ENCODE results near the gene SUMO2. TPM values are rescaled to one million over a fixed set of nuclear protein-coding genes. Genes with fewer than 3 reads are reported as not detected.

Gene SUMO2
- total RNA-seq, 1 donor from 2014 or later, result 449 TPM

GRCh38 chr17:75118307-75118706, 64.5 kb downstream of the SUMO2 start:
- Mint-ChIP-seq H3K9me3 (ENCODE audit: unreplicated experiment) (no peaks in the 10 kb centered on the region), H3K4me1 (ENCODE audit: low read depth, unreplicated experiment) (peaks cover 2% of the 10 kb centered on the region), H3K27me3 (ENCODE audit: low read depth, unreplicated experiment) (no peaks in the 10 kb centered on the region), H3K36me3 (ENCODE audit: low read depth, unreplicated experiment) (peaks cover 4% of the 10 kb centered on the region), H3K4me3 (ENCODE audit: unreplicated experiment) (no peak overlapping the region), H3K27ac (ENCODE audit: unreplicated experiment) (no peak overlapping the region)
- Histone ChIP-seq H3K4me1 (ENCODE audit: insufficient read depth, low read length) (peaks cover 9% of the 10 kb centered on the region), H3K79me2 (ENCODE audit: insufficient read depth, low read length) (no peaks in the 10 kb centered on the region), H2AFZ (ENCODE audit: low read depth, low read length) (no peak overlapping the region), H3K27me3 (ENCODE audit: insufficient read depth, low read length) (no peaks in the 10 kb centered on the region), H3K36me3 (ENCODE audit: insufficient read depth, low read length) (no peaks in the 10 kb centered on the region), H3K9ac (ENCODE audit: low read length) (no peak overlapping the region), H3K4me2 (ENCODE audit: low read length) (no peak overlapping the region), H3K27ac (ENCODE audit: low read depth, low read length) (no peak overlapping the region), H3K4me3 (ENCODE audit: insufficient read depth, low read depth, low read length) (no peak overlapping the region), H3K9me3 (ENCODE audit: insufficient read depth, low read depth, low read length) (no peaks in the 10 kb centered on the region), H4K20me1 (ENCODE audit: insufficient read depth, low read length) (peaks cover 6% of the 10 kb centered on the region)
- FAIRE-seq (no peak), DNase-seq (ENCODE audit: low read depth) (no peak)
- no peak for TF ChIP-seq EZH2 (IDR thresholded peaks at IDR 0.05; ENCODE audit: insufficient read depth, low read length)
- TF ChIP-seq, protein P1, sequence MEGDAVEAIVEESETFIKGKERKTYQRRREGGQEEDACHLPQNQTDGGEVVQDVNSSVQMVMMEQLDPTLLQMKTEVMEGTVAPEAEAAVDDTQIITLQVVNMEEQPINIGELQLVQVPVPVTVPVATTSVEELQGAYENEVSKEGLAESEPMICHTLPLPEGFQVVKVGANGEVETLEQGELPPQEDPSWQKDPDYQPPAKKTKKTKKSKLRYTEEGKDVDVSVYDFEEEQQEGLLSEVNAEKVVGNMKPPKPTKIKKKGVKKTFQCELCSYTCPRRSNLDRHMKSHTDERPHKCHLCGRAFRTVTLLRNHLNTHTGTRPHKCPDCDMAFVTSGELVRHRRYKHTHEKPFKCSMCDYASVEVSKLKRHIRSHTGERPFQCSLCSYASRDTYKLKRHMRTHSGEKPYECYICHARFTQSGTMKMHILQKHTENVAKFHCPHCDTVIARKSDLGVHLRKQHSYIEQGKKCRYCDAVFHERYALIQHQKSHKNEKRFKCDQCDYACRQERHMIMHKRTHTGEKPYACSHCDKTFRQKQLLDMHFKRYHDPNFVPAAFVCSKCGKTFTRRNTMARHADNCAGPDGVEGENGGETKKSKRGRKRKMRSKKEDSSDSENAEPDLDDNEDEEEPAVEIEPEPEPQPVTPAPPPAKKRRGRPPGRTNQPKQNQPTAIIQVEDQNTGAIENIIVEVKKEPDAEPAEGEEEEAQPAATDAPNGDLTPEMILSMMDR (IDR thresholded peaks at IDR 0.05; ENCODE audit: insufficient read depth, low read depth, low read length), result no peak

DNA sequence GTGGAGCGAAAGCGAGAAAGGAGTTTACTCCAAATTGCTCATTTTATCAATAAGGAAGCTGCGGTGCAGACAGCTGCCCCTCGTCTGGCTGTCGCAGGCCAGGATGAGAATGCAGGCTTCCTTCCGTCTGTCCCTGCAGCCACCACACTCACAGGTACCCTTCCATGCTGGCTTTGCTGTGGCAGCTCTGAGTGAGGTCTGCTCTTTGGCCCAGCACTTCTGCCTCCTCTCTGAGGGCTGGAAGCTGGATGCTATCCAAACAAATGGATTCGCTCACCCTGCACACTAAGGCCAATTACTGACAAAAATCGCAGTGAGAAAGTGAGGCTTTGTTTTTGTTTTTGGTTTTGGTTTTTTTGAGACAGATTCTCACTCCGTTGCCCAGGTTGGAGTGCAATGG, 66.0 kb downstream of the SUMO2 start:
- Histone ChIP-seq H3K9ac (ENCODE audit: low read length) (no peak overlapping the region), H3K4me3 (ENCODE audit: insufficient read depth, low read depth, low read length) (no peak overlapping the region), H3K4me2 (ENCODE audit: low read length) (no peak overlapping the region), H3K27ac (ENCODE audit: low read depth, low read length) (no peak overlapping the region), H2AFZ (ENCODE audit: low read depth, low read length) (no peak overlapping the region), H3K4me1 (ENCODE audit: insufficient read depth, low read length) (peaks cover 9% of the 10 kb centered on the region), H3K79me2 (ENCODE audit: insufficient read depth, low read length) (no peaks in the 10 kb centered on the region), H3K36me3 (ENCODE audit: insufficient read depth, low read length) (no peaks in the 10 kb centered on the region), H3K9me3 (ENCODE audit: insufficient read depth, low read depth, low read length) (no peaks in the 10 kb centered on the region), H4K20me1 (ENCODE audit: insufficient read depth, low read length) (peaks cover 6% of the 10 kb centered on the region), H3K27me3 (ENCODE audit: insufficient read depth, low read length) (no peaks in the 10 kb centered on the region)
- H3K27me3 Mint-ChIP-seq (ENCODE audit: low read depth, unreplicated experiment), result no peaks in the 10 kb centered on the region
- peaks cover 2% of the 10 kb centered on the region for H3K9me3 Mint-ChIP-seq (ENCODE audit: unreplicated experiment)
- no peak for DNase-seq (ENCODE audit: low read depth)
- no peak overlapping the region for H3K27ac Mint-ChIP-seq (ENCODE audit: unreplicated experiment)
- FAIRE-seq, result no peak
- peaks cover 6% of the 10 kb centered on the region for H3K4me1 Mint-ChIP-seq (ENCODE audit: low read depth, unreplicated experiment)
- no peak overlapping the region for H3K4me3 Mint-ChIP-seq (ENCODE audit: unreplicated experiment)
- H3K36me3 Mint-ChIP-seq (ENCODE audit: low read depth, unreplicated experiment), result peaks cover 7% of the 10 kb centered on the region
- no peak for TF ChIP-seq EZH2 (IDR thresholded peaks at IDR 0.05; ENCODE audit: insufficient read depth, low read length)
- TF ChIP-seq, protein P1 (IDR thresholded peaks at IDR 0.05; ENCODE audit: insufficient read depth, low read depth, low read length), result no peak

Other genes starting within 250 kb of the SUMO2 start
- gene OTOP3, start 247.1 kb downstream of the SUMO2 start, total RNA-seq, result not detected in 2 replicates
- 2.5 and 2.6 TPM in 2 replicates for gene HID1, start 210.2 kb downstream of the SUMO2 start, total RNA-seq
- gene CDR2L, start 195.3 kb downstream of the SUMO2 start, total RNA-seq, result 59.1 and 62.9 TPM in 2 replicates
- 23.8 and 24.4 TPM in 2 replicates for gene MRPL58, start 170.3 kb downstream of the SUMO2 start, total RNA-seq
- 238 and 239 TPM in 2 replicates for gene ATP5PD, start 136.0 kb downstream of the SUMO2 start, total RNA-seq
- gene KCTD2, start 135.7 kb downstream of the SUMO2 start, total RNA-seq, result 17.1 and 18.6 TPM in 2 replicates
- 7.1 and 10.6 TPM in 2 replicates for gene SLC16A5, start 95.0 kb downstream of the SUMO2 start, total RNA-seq
- gene ARMC7, start 73.0 kb downstream of the SUMO2 start, total RNA-seq, result 11.5 and 11.9 TPM in 2 replicates
- 23.7 and 29.5 TPM in 2 replicates for gene NT5C, start 51.2 kb downstream of the SUMO2 start, total RNA-seq
- 232 and 282 TPM in 2 replicates for gene JPT1, start 28.4 kb downstream of the SUMO2 start, total RNA-seq
- gene NUP85, start 22.7 kb upstream of the SUMO2 start, total RNA-seq, result 37.3 and 44.3 TPM in 2 replicates
- gene GGA3, start 78.6 kb upstream of the SUMO2 start, total RNA-seq, result 25.3 and 28.5 TPM in 2 replicates
- gene MRPS7, start 78.9 kb upstream of the SUMO2 start, total RNA-seq, result 50.0 and 55.0 TPM in 2 replicates
- 3.9 and 5.0 TPM in 2 replicates for gene MIF4GD, start 88.3 kb upstream of the SUMO2 start, total RNA-seq
- gene SLC25A19, start 106.5 kb upstream of the SUMO2 start, total RNA-seq, result 8.8 and 12.8 TPM in 2 replicates
- 152 and 168 TPM in 2 replicates for gene GRB2, start 222.7 kb upstream of the SUMO2 start, total RNA-seq